Activated CD4-positive, alpha-beta memory T cell treated with anti-CD3 and anti-CD28 coated beads for 36 hours (primary cell): ENCODE results near the gene DEPDC5. TPM values are rescaled to one million over a fixed set of nuclear protein-coding genes. Genes with fewer than 3 reads are reported as not detected.
"Not testable (repeated sequence)": the region's sequence is repeated elsewhere in the genome, so short reads cannot be mapped to it uniquely, and the experiment has no call there.

Source experiments
- CTCF ChIA-PET: fragments of 350-600 bp; sonication (Branson Sonifier 250); formaldehyde crosslinking; loops from one replicate; lab custom pipeline; 2021; ENCODE audit warnings: antibody characterized with exemption, inconsistent platforms; lab: Charles Lee
- POLR2A ChIA-PET: fragments of 350-600 bp; sonication (Branson Sonifier 250); formaldehyde crosslinking; loops from one replicate; lab custom pipeline; 2021; ENCODE audit warnings: antibody characterized with exemption; lab: Charles Lee
- DNase-seq: peaks from one replicate; pipeline ENCODE4 v3.0.0-alpha.2; 2020
- H3K27ac Mint-ChIP-seq: one replicate; pipeline ENCODE4 v1.8.0; 2021; ENCODE audit warnings: mixed read lengths
- H3K27me3 Mint-ChIP-seq: one replicate; pipeline ENCODE4 v1.8.0; 2021; ENCODE audit warnings: mixed read lengths
- H3K36me3 Mint-ChIP-seq: one replicate; pipeline ENCODE4 v1.8.0; 2021; ENCODE audit warnings: mixed read lengths
- H3K4me1 Mint-ChIP-seq: one replicate; pipeline ENCODE4 v1.8.0; 2021; ENCODE audit warnings: low read depth, mixed read lengths
- H3K4me3 Mint-ChIP-seq: one replicate; pipeline ENCODE4 v1.8.0; 2021; ENCODE audit warnings: mild to moderate bottlenecking, mixed read lengths
- H3K9me3 Mint-ChIP-seq: one replicate; pipeline ENCODE4 v1.8.0; 2021; ENCODE audit warnings: mixed read lengths
- intact Hi-C: fragments of 100-400 bp; cut with micrococcal nuclease; formaldehyde crosslinking; loops from one replicate; pipeline ENCODE4 v1.15.1; 2023
- total RNA-seq, 2 experiments: library from RNA; stranded (reverse); gene quantifications; one replicate each; pipeline ENCODE4 v1.2.3, GENCODE V29; 2021

The DEPDC5 gene
- total RNA-seq, 2 experiments from 2014 or later: 27.5 to 31.6 TPM

- Mint-ChIP-seq H3K27me3 (no peaks in the 10 kb centered on the region), H3K4me1 (peaks cover 6% of the 10 kb centered on the region), H3K4me3 (no peak overlapping the region), H3K9me3 (no peaks in the 10 kb centered on the region), H3K27ac (no peak overlapping the region), H3K36me3 (peaks cover 17% of the 10 kb centered on the region)
- DNase-seq: no peak
- intact Hi-C loops: no loop called here
- POLR2A ChIA-PET: no interaction called here
- CTCF ChIA-PET: interaction anchor here (0.6 to 1.7 kb wide), 2 partner anchors 125 to 160 kb away, joined by 3 to 4 read pairs; no protein-coding TSS in a partner anchor
These were observed 36.4 kb downstream of the DEPDC5 start for GRCh38 chr22:31790240-31790639.

GRCh38 chr22:31799358-31799757 is 45.5 kb downstream of the DEPDC5 start:
- H3K4me3 Mint-ChIP-seq, POLR2A ChIA-PET, H3K27me3 Mint-ChIP-seq, H3K27ac Mint-ChIP-seq, DNase-seq, CTCF ChIA-PET, H3K9me3 Mint-ChIP-seq, intact Hi-C loops, H3K4me1 Mint-ChIP-seq: not testable (repeated sequence)
- peaks cover 42% of the 10 kb centered on the region for H3K36me3 Mint-ChIP-seq

- intact Hi-C loops: no loop called here
- Mint-ChIP-seq H3K27ac (no peak overlapping the region), H3K27me3 (no peaks in the 10 kb centered on the region), H3K4me1 (no peaks in the 10 kb centered on the region), H3K36me3 (peaks cover 46% of the 10 kb centered on the region), H3K4me3 (no peak overlapping the region), H3K9me3 (no peaks in the 10 kb centered on the region)
- POLR2A ChIA-PET: interaction anchor here (0.7 kb wide), 1 partner anchor 439 kb away, joined by 6 read pairs; no protein-coding TSS in a partner anchor
- DNase-seq: no peak
- CTCF ChIA-PET: no interaction called here
These were observed 46.2 kb downstream of the DEPDC5 start for GRCh38 chr22:31800065-31800464.

GRCh38 chr22:31800861-31801260 is 47.0 kb downstream of the DEPDC5 start:
- H3K27ac Mint-ChIP-seq, H3K4me3 Mint-ChIP-seq, DNase-seq, H3K4me1 Mint-ChIP-seq, H3K27me3 Mint-ChIP-seq, intact Hi-C loops, H3K9me3 Mint-ChIP-seq: not testable (repeated sequence)
- CTCF ChIA-PET: interaction anchor here (0.6 kb wide), 1 partner anchor 218 kb away, joined by 3 read pairs; no protein-coding TSS in a partner anchor
- POLR2A ChIA-PET: interaction anchor here (0.7 kb wide), 1 partner anchor 440 kb away, joined by 6 read pairs; no protein-coding TSS in a partner anchor
- peaks cover 51% of the 10 kb centered on the region for H3K36me3 Mint-ChIP-seq

GRCh38 chr22:31802575-31802974 is 48.8 kb downstream of the DEPDC5 start:
- CTCF ChIA-PET: no interaction called here
- Mint-ChIP-seq H3K36me3 (peaks cover 51% of the 10 kb centered on the region), H3K27me3 (no peaks in the 10 kb centered on the region)

GRCh38 chr22:31806751-31807150 is 52.9 kb downstream of the DEPDC5 start:
- Mint-ChIP-seq H3K9me3 (no peaks in the 10 kb centered on the region), H3K27ac (no peak overlapping the region), H3K36me3 (peaks cover 54% of the 10 kb centered on the region), H3K4me3 (no peak overlapping the region), H3K27me3 (no peaks in the 10 kb centered on the region), H3K4me1 (no peaks in the 10 kb centered on the region)
- intact Hi-C loops: no loop called here
- CTCF ChIA-PET: no interaction called here
- POLR2A ChIA-PET: no interaction called here
- DNase-seq: no peak

More at GRCh38 chr22:31802575-31802974, 48.8 kb downstream of the DEPDC5 start:
- no peak for DNase-seq
- Mint-ChIP-seq H3K4me3 (no peak overlapping the region), H3K9me3 (no peaks in the 10 kb centered on the region), H3K27ac (no peak overlapping the region), H3K4me1 (no peaks in the 10 kb centered on the region)
- intact Hi-C loops: no loop called here
- POLR2A ChIA-PET: no interaction called here

- Mint-ChIP-seq H3K36me3 (peaks cover 47% of the 10 kb centered on the region), H3K4me3 (no peak overlapping the region), H3K27me3 (no peaks in the 10 kb centered on the region), H3K9me3 (no peaks in the 10 kb centered on the region), H3K27ac (no peak overlapping the region), H3K4me1 (peaks cover 4% of the 10 kb centered on the region)
- no peak for DNase-seq
- ChIA-PET POLR2A (no interaction called here), CTCF (interaction anchor here (1.2 kb wide), 1 partner anchor 157 kb away, joined by 3 read pairs; no protein-coding TSS in a partner anchor)
- intact Hi-C loops: no loop called here
These were observed 59.3 kb downstream of the DEPDC5 start for GRCh38 chr22:31812977-31813605.

- CTCF ChIA-PET, H3K9me3 Mint-ChIP-seq, POLR2A ChIA-PET, H3K4me3 Mint-ChIP-seq, DNase-seq, H3K27ac Mint-ChIP-seq, H3K27me3 Mint-ChIP-seq, intact Hi-C loops: not testable (repeated sequence)
- H3K36me3 Mint-ChIP-seq: peaks cover 55% of the 10 kb centered on the region
- peaks cover 12% of the 10 kb centered on the region for H3K4me1 Mint-ChIP-seq
These were observed 60.1 kb downstream of the DEPDC5 start for GRCh38 chr22:31813898-31814297.

GRCh38 chr22:31814942-31815341 is 61.1 kb downstream of the DEPDC5 start:
- ChIA-PET POLR2A (no interaction called here), CTCF (no interaction called here)
- peaks cover 13% of the 10 kb centered on the region for H3K4me1 Mint-ChIP-seq
- intact Hi-C loops: no loop called here
- H3K9me3 Mint-ChIP-seq: no peaks in the 10 kb centered on the region
- no peak for DNase-seq
- H3K36me3 Mint-ChIP-seq: peaks cover 59% of the 10 kb centered on the region
- no peaks in the 10 kb centered on the region for H3K27me3 Mint-ChIP-seq
- no peak overlapping the region for H3K4me3 Mint-ChIP-seq
- H3K27ac Mint-ChIP-seq: no peak overlapping the region

GRCh38 chr22:31815383-31815814 is 61.6 kb downstream of the DEPDC5 start:
- Mint-ChIP-seq H3K4me1 (peaks cover 13% of the 10 kb centered on the region), H3K36me3 (peaks cover 57% of the 10 kb centered on the region)
- POLR2A ChIA-PET, H3K27ac Mint-ChIP-seq, H3K4me3 Mint-ChIP-seq, H3K9me3 Mint-ChIP-seq, intact Hi-C loops, DNase-seq, H3K27me3 Mint-ChIP-seq: not testable (repeated sequence)
- CTCF ChIA-PET: interaction anchor here (0.6 kb wide), 1 partner anchor 35 kb away, joined by 6 read pairs; no protein-coding TSS in a partner anchor

GRCh38 chr22:31816750-31817149 is 62.9 kb downstream of the DEPDC5 start:
- no peak overlapping the region for H3K27ac Mint-ChIP-seq
- peaks cover 13% of the 10 kb centered on the region for H3K4me1 Mint-ChIP-seq
- intact Hi-C loops: no loop called here
- peaks cover 58% of the 10 kb centered on the region for H3K36me3 Mint-ChIP-seq
- H3K4me3 Mint-ChIP-seq: no peak overlapping the region
- DNase-seq: no peak
- no peaks in the 10 kb centered on the region for H3K27me3 Mint-ChIP-seq
- ChIA-PET POLR2A (no interaction called here), CTCF (interaction anchor here (1.5 kb wide), 1 partner anchor 154 kb away, joined by 3 read pairs; no protein-coding TSS in a partner anchor)
- H3K9me3 Mint-ChIP-seq: no peaks in the 10 kb centered on the region

- Mint-ChIP-seq H3K27me3 (no peaks in the 10 kb centered on the region), H3K36me3 (peaks cover 65% of the 10 kb centered on the region), H3K9me3 (no peaks in the 10 kb centered on the region), H3K27ac (no peak overlapping the region), H3K4me1 (peaks cover 13% of the 10 kb centered on the region), H3K4me3 (no peak overlapping the region)
- CTCF ChIA-PET: interaction anchor here (0.5 to 1.6 kb wide), 5 partner anchors 27 to 153 kb away, joined by 3 to 4 read pairs (median 3); no protein-coding TSS in a partner anchor
- intact Hi-C loops: loop anchor here (1.0 kb wide), 1 partner anchor 11 kb away; no protein-coding TSS in a partner anchor
- POLR2A ChIA-PET: interaction anchor here (0.6 to 1.3 kb wide), 3 partner anchors 11 to 132 kb away, joined by 3 to 4 read pairs (median 3); no protein-coding TSS in a partner anchor
- DNase-seq: peak; percentile 60
These were observed 64.9 kb downstream of the DEPDC5 start for GRCh38 chr22:31818481-31819392.
